GM21367 (cell line): ENCODE data around the gene TRAF3.
"Not testable (repeated sequence)": the region's sequence is repeated elsewhere in the genome, so short reads cannot be mapped to it uniquely, and the experiment has no call there.

Experiments
- ATAC-seq: cut with Tn5 transposase; IDR thresholded peaks from one replicate; pipeline ENCODE4 v1.9.1; 2021; ENCODE audit not compliant: unreplicated experiment

TRAF3 gene

GRCh38 chr14:102859911-102860310 is 82.7 kb downstream of the TRAF3 start:
- ATAC-seq = no peak

- ATAC-seq = no peak
These were observed 85.0 kb downstream of the TRAF3 start for GRCh38 chr14:102862154-102862773.

GRCh38 chr14:102863381-102863780 is 86.1 kb downstream of the TRAF3 start:
- no peak for ATAC-seq

GRCh38 chr14:102865916-102866315 is 88.7 kb downstream of the TRAF3 start:
- not testable (repeated sequence) for ATAC-seq

- no peak for ATAC-seq
These were observed 89.9 kb downstream of the TRAF3 start for GRCh38 chr14:102866982-102867761.

GRCh38 chr14:102867826-102868580 is 90.8 kb downstream of the TRAF3 start:
- ATAC-seq = no peak

- ATAC-seq = no peak
These were observed 91.8 kb downstream of the TRAF3 start for GRCh38 chr14:102868956-102869547.

GRCh38 chr14:102870246-102870645 is 93.0 kb downstream of the TRAF3 start:
- no peak for ATAC-seq

- ATAC-seq = no peak
These were observed 94.0 kb downstream of the TRAF3 start for GRCh38 chr14:102870994-102871831.

GRCh38 chr14:102872020-102872419 is 94.8 kb downstream of the TRAF3 start:
- no peak for ATAC-seq

GRCh38 chr14:102873131-102873530 is 95.9 kb downstream of the TRAF3 start:
- no peak for ATAC-seq

- ATAC-seq = no peak
These were observed 96.4 kb downstream of the TRAF3 start for GRCh38 chr14:102873546-102874061.

GRCh38 chr14:102875652-102876051 is 98.4 kb downstream of the TRAF3 start:
- ATAC-seq = no peak

GRCh38 chr14:102877511-102877910 is 100.3 kb downstream of the TRAF3 start:
- not testable (repeated sequence) for ATAC-seq

- ATAC-seq = no peak
These were observed 101.1 kb downstream of the TRAF3 start for GRCh38 chr14:102878174-102878969.

- no peak for ATAC-seq
These were observed 101.8 kb downstream of the TRAF3 start for GRCh38 chr14:102878970-102879460.

- no peak for ATAC-seq
These were observed 105.1 kb downstream of the TRAF3 start for GRCh38 chr14:102882226-102882906.

GRCh38 chr14:102883089-102883541 is 105.9 kb downstream of the TRAF3 start:
- ATAC-seq = no peak

GRCh38 chr14:102883554-102883953 is 106.3 kb downstream of the TRAF3 start:
- ATAC-seq = no peak
